Breast epithelium (tissue), 4 donors: ENCODE measurements around the gene BACH2. TPM values are rescaled to one million over a fixed set of nuclear protein-coding genes. Genes with fewer than 3 reads are reported as not detected.

ENCODE experiments used
- DNase-seq, 2 donors: peaks; one replicate each; pipeline ENCODE4 v3.0.0-alpha.2; 2019; ENCODE audit warnings: low spot score in 2 of 2
- H3K27ac ChIP-seq, 2 donors: fragments of 200-600 bp; sonication (generic) in 1 of 2; one replicate each; pipeline ENCODE4 v1.5.1; 2016 to 2019; ENCODE audit warnings: mild to moderate bottlenecking in 1 of 2
- H3K27me3 ChIP-seq, 2 donors: fragments of 200-600 bp; sonication (generic) in 1 of 2; one replicate each; pipeline versions ENCODE4 v1.5.1 to v1.6.0; 2017 to 2019; ENCODE audit warnings: control low read depth in 1 of 2, mild to moderate bottlenecking in 1 of 2
- H3K36me3 ChIP-seq: fragments of 200-600 bp; one replicate; pipeline ENCODE4 v1.5.1; 2019
- H3K4me1 ChIP-seq, 2 donors: fragments of 200-600 bp; sonication (generic); one replicate each; pipeline ENCODE4 v1.5.1; 2016 to 2019; ENCODE audit warnings: control low read depth in 1 of 2
- H3K4me3 ChIP-seq, 3 donors: fragments of 200-600 bp; sonication (generic); 1 replicate in 2 of 3; 2 replicates in 1 of 3; pipeline ENCODE4 v1.5.1; 2016 to 2019; ENCODE audit warnings: mild to moderate bottlenecking in 3 of 3, moderate library complexity in 2 of 3
- H3K9me3 ChIP-seq, 2 donors: fragments of 200-600 bp; sonication (generic) in 1 of 2; one replicate each; pipeline ENCODE4 v1.5.1; 2016 to 2019; ENCODE audit warnings: control low read depth in 1 of 2
- CTCF ChIP-seq, 3 donors: fragments of 450-650 bp; IDR thresholded peaks; one replicate each; pipeline ENCODE4 v1.5.1; 2016 to 2017; ENCODE audit warnings: antibody characterized with exemption in 3 of 3, mild to moderate bottlenecking in 3 of 3, moderate library complexity in 3 of 3
- POLR2A ChIP-seq: fragments of 450-650 bp; IDR thresholded peaks from one replicate; pipeline ENCODE4 v1.6.1; 2016; ENCODE audit warnings: antibody characterized with exemption, mild to moderate bottlenecking, moderate library complexity
- POLR2AphosphoS5 ChIP-seq, 3 donors: sonication (generic); formaldehyde crosslinking; IDR thresholded peaks; one replicate each; pipeline ENCODE4 v1.6.1; 2017; ENCODE audit warnings: antibody characterized with exemption in 3 of 3
- intact Hi-C: fragments of 100-400 bp; cut with DNase I; formaldehyde crosslinking; loops from one replicate; pipeline ENCODE4 v1.15.1; 2023; ENCODE audit warnings: low total_unique reads
- total RNA-seq, 3 donors: library from RNA; depleted of rRNA; stranded (reverse); fragments of >200 nt; gene quantifications; one replicate each; pipeline ENCODE4 v1.1.0, GENCODE V29; 2016

BACH2 gene
- total RNA-seq, 3 donors from 2014 or later: 6.2 to 13.8 (median 7.0) TPM

- Histone ChIP-seq H3K36me3 (no peaks in the 10 kb centered on the region), H3K4me1 (no peaks in the 10 kb centered on the region), H3K4me3 (no peak overlapping the region), H3K9me3 (no peaks in the 10 kb centered on the region), H3K27ac (no peak overlapping the region), H3K27me3 (no peaks in the 10 kb centered on the region)
- intact Hi-C loops: no loop called here
- no peak for TF ChIP-seq CTCF (IDR thresholded peaks at IDR 0.05)
- TF ChIP-seq POLR2A: no peak
- TF ChIP-seq POLR2AphosphoS5 (IDR thresholded peaks at IDR 0.05): no peak
- DNase-seq: no peak
Observed at GRCh38 chr6:89950446-89950845, 346.2 kb downstream of the BACH2 start.

GRCh38 chr6:89948876-89949275, 347.8 kb downstream of the BACH2 start:
- Histone ChIP-seq H3K36me3 (no peaks in the 10 kb centered on the region), H3K27ac (no peak overlapping the region), H3K27me3 (no peaks in the 10 kb centered on the region), H3K4me3 (no peak overlapping the region), H3K4me1 (no peaks in the 10 kb centered on the region), H3K9me3 (no peaks in the 10 kb centered on the region)
- intact Hi-C loops: no loop called here
- TF ChIP-seq CTCF (IDR thresholded peaks at IDR 0.05): no peak
- no peak for TF ChIP-seq POLR2AphosphoS5 (IDR thresholded peaks at IDR 0.05)
- TF ChIP-seq POLR2A: no peak
- DNase-seq: no peak

- Histone ChIP-seq H3K9me3 (no peaks in the 10 kb centered on the region), H3K4me1 (no peaks in the 10 kb centered on the region), H3K27me3 (no peaks in the 10 kb centered on the region), H3K27ac (no peak overlapping the region), H3K36me3 (no peaks in the 10 kb centered on the region), H3K4me3 (no peak overlapping the region)
- TF ChIP-seq POLR2AphosphoS5 (IDR thresholded peaks at IDR 0.05) (no peak), CTCF (IDR thresholded peaks at IDR 0.05) (no peak), POLR2A (no peak)
- intact Hi-C loops: loop anchor here (1.0 kb wide), 1 partner anchor 29 kb away; no protein-coding TSS in a partner anchor
- no peak for DNase-seq
Observed at GRCh38 chr6:89944826-89945407, 351.7 kb downstream of the BACH2 start.

GRCh38 chr6:89944181-89944755, 352.4 kb downstream of the BACH2 start:
- Histone ChIP-seq H3K27ac (no peak overlapping the region), H3K36me3 (no peaks in the 10 kb centered on the region), H3K4me1 (no peaks in the 10 kb centered on the region), H3K4me3 (no peak overlapping the region), H3K27me3 (no peaks in the 10 kb centered on the region), H3K9me3 (no peaks in the 10 kb centered on the region)
- no peak for DNase-seq
- intact Hi-C loops: no loop called here
- TF ChIP-seq POLR2A (no peak), CTCF (IDR thresholded peaks at IDR 0.05) (no peak), POLR2AphosphoS5 (IDR thresholded peaks at IDR 0.05) (no peak)

GRCh38 chr6:89942601-89943000, 354.0 kb downstream of the BACH2 start:
- no peaks in the 10 kb centered on the region for H3K9me3 ChIP-seq
- intact Hi-C loops: no loop called here
- no peak overlapping the region for H3K4me3 ChIP-seq
- H3K27ac ChIP-seq: no peak overlapping the region
- TF ChIP-seq POLR2A (no peak), CTCF (IDR thresholded peaks at IDR 0.05) (no peak), POLR2AphosphoS5 (IDR thresholded peaks at IDR 0.05) (no peak)
- H3K27me3 ChIP-seq: no peaks in the 10 kb centered on the region
- no peaks in the 10 kb centered on the region for H3K4me1 ChIP-seq
- no peak for DNase-seq
- no peaks in the 10 kb centered on the region for H3K36me3 ChIP-seq
